H9 (cell line): ENCODE data around the gene PSME1. TPM values are rescaled to one million over a fixed set of nuclear protein-coding genes. Genes with fewer than 3 reads are reported as not detected.
A peak's percentile ranks its signal among the peaks of the same experiment; 100 is the strongest.

Source experiments
- DNase-seq: peaks from one replicate; pipeline ENCODE4 v3.0.0-alpha.2; 2017
- H2AFZ ChIP-seq: one replicate; pipeline ENCODE4 v1.6.1; 2013; ENCODE audit warnings: mild to moderate bottlenecking, low read length, control low read depth, moderate library complexity
- H2AK5ac ChIP-seq: 2 replicates; pipeline ENCODE4 v1.6.1; 2013; ENCODE audit warnings: low read length, control low read depth, mixed read lengths; ENCODE audit not compliant: insufficient read length
- H2BK120ac ChIP-seq: one replicate; pipeline ENCODE4 v1.6.1; 2013; ENCODE audit warnings: low read depth, mild to moderate bottlenecking, low read length, control low read depth, inconsistent platforms; ENCODE audit not compliant: poor library complexity, severe bottlenecking
- H2BK12ac ChIP-seq: 2 replicates; pipeline ENCODE4 v1.6.1; 2013; ENCODE audit warnings: low read length, control low read depth, mixed read lengths, low read depth; ENCODE audit not compliant: insufficient read length
- H2BK15ac ChIP-seq: 2 replicates; pipeline ENCODE4 v1.6.1; 2013; ENCODE audit warnings: low read depth, low read length, control low read depth
- H2BK20ac ChIP-seq: one replicate; pipeline ENCODE4 v1.6.1; 2013; ENCODE audit warnings: low read depth, mild to moderate bottlenecking, low read length, control low read depth, inconsistent platforms; ENCODE audit not compliant: poor library complexity, severe bottlenecking
- H2BK5ac ChIP-seq: 2 replicates; pipeline ENCODE4 v1.6.1; 2013; ENCODE audit warnings: low read length, control low read depth, mixed read lengths; ENCODE audit not compliant: insufficient read length
- H3K14ac ChIP-seq: 2 replicates; pipeline ENCODE4 v1.6.1; 2013; ENCODE audit warnings: low read length, control low read depth; ENCODE audit not compliant: insufficient read depth
- H3K18ac ChIP-seq: 2 replicates; pipeline ENCODE4 v1.6.1; 2013; ENCODE audit warnings: low read depth, mild to moderate bottlenecking, mixed read lengths, low read length, control low read depth; ENCODE audit not compliant: insufficient read length
- H3K23ac ChIP-seq: 2 replicates; pipeline ENCODE4 v1.6.1; 2013; ENCODE audit warnings: low read length, control low read depth, mixed read lengths, low read depth; ENCODE audit not compliant: insufficient read length
- H3K23me2 ChIP-seq: 2 replicates; pipeline ENCODE4 v1.6.1; 2013; ENCODE audit warnings: low read depth, mild to moderate bottlenecking, mixed read lengths, low read length, control low read depth; ENCODE audit not compliant: insufficient read length, poor library complexity, severe bottlenecking
- H3K27ac ChIP-seq: 2 replicates; pipeline ENCODE4 v1.5.1; 2013; ENCODE audit warnings: low read length, control low read depth, mixed read lengths, low read depth; ENCODE audit not compliant: insufficient read length
- H3K27me3 ChIP-seq: 2 replicates; pipeline ENCODE4 v1.6.1; 2013; ENCODE audit warnings: low read length, control low read depth, inconsistent platforms; ENCODE audit not compliant: insufficient read depth
- H3K4ac ChIP-seq: 2 replicates; pipeline ENCODE4 v1.6.1; 2013; ENCODE audit warnings: low read depth, mild to moderate bottlenecking, control low read depth, inconsistent platforms, low read length, moderate library complexity
- H3K4me1 ChIP-seq: 2 replicates; pipeline ENCODE4 v1.6.1; 2013; ENCODE audit warnings: low read length, control low read depth, inconsistent platforms; ENCODE audit not compliant: insufficient read depth
- H3K4me2 ChIP-seq: 2 replicates; pipeline ENCODE4 v1.6.1; 2013; ENCODE audit warnings: low read length, control low read depth, mixed read lengths; ENCODE audit not compliant: insufficient read length, insufficient read depth
- H3K56ac ChIP-seq: 2 replicates; pipeline ENCODE4 v1.6.1; 2013; ENCODE audit warnings: low read depth, mild to moderate bottlenecking, mixed read lengths, low read length, control low read depth; ENCODE audit not compliant: insufficient read length
- H3K79me1 ChIP-seq: 2 replicates; pipeline ENCODE4 v1.6.1; 2013; ENCODE audit warnings: low read depth, mild to moderate bottlenecking, moderate library complexity, low read length, control low read depth, inconsistent platforms; ENCODE audit not compliant: insufficient read depth, poor library complexity, severe bottlenecking
- H3K79me2 ChIP-seq: 2 replicates; pipeline ENCODE4 v1.6.1; 2013; ENCODE audit warnings: low read length, control low read depth, inconsistent platforms; ENCODE audit not compliant: insufficient read depth
- H3K9ac ChIP-seq: 2 replicates; pipeline ENCODE4 v1.6.1; 2013; ENCODE audit warnings: low read length, control low read depth, mixed read lengths; ENCODE audit not compliant: insufficient read length; ENCODE audit errors: extremely low read depth
- H3K9me3 ChIP-seq: one replicate; pipeline ENCODE4 v1.6.1; 2013; ENCODE audit warnings: low read depth, low read length, inconsistent platforms; ENCODE audit not compliant: control insufficient read depth
- H3T11ph ChIP-seq: one replicate; pipeline ENCODE4 v1.6.1; 2013; ENCODE audit warnings: mild to moderate bottlenecking, low read length, control low read depth, inconsistent platforms
- H4K20me1 ChIP-seq: one replicate; pipeline ENCODE4 v1.6.1; 2013; ENCODE audit not compliant: control insufficient read depth, insufficient read length, insufficient read depth
- H4K5ac ChIP-seq: 2 replicates; pipeline ENCODE4 v1.6.1; 2013; ENCODE audit warnings: low read depth, mild to moderate bottlenecking, mixed read lengths, low read length, control low read depth; ENCODE audit not compliant: insufficient read length
- H4K8ac ChIP-seq: replicated peaks from 2 replicates; pipeline ENCODE4 v1.6.1; 2013; ENCODE audit warnings: low read length, control low read depth, mixed read lengths, low read depth; ENCODE audit not compliant: insufficient read length
- H4K91ac ChIP-seq: 2 replicates; pipeline ENCODE4 v1.6.1; 2013; ENCODE audit warnings: low read depth, mild to moderate bottlenecking, moderate library complexity, mixed read lengths, low read length, control low read depth; ENCODE audit not compliant: insufficient read length
- H3K27ac Mint-ChIP-seq, 3 experiments: 2 replicates in 2 of 3; 3 replicates in 1 of 3; pipeline ENCODE4 v1.8.0; 2020 to 2021; ENCODE audit warnings: mixed read lengths in 3 of 3, mild to moderate bottlenecking in 1 of 3, moderate library complexity in 1 of 3
- H3K27me3 Mint-ChIP-seq: 2 replicates; pipeline ENCODE4 v1.8.0; 2021; ENCODE audit warnings: low read depth, mild to moderate bottlenecking, moderate library complexity, mixed read lengths
- H3K36me3 Mint-ChIP-seq, 3 experiments: 2 replicates in 2 of 3; 3 replicates in 1 of 3; pipeline ENCODE4 v1.8.0; 2020 to 2021; ENCODE audit warnings: low read depth in 3 of 3, mixed read lengths in 3 of 3; ENCODE audit not compliant: insufficient read depth in 1 of 3
- H3K4me1 Mint-ChIP-seq, 2 experiments: 2 replicates each; pipeline ENCODE4 v1.8.0; 2020; ENCODE audit warnings: mixed read lengths in 2 of 2
- H3K4me3 Mint-ChIP-seq, 2 experiments: 2 replicates in 1 of 2; 3 replicates in 1 of 2; pipeline ENCODE4 v1.8.0; 2020 to 2021; ENCODE audit warnings: mild to moderate bottlenecking in 2 of 2, mixed read lengths in 2 of 2, moderate library complexity in 1 of 2
- H3K9me3 Mint-ChIP-seq, 2 experiments: 2 replicates in 1 of 2; 3 replicates in 1 of 2; pipeline ENCODE4 v1.8.0; 2020; ENCODE audit warnings: mild to moderate bottlenecking in 2 of 2, mixed read lengths in 2 of 2, moderate library complexity in 1 of 2
- WGBS: extraction: QIAGEN DNeasy Blood & Tissue Kit; methylation state at CpG from one replicate; pipeline ENCODE4 v1.1.7; 2013; ENCODE audit warnings: missing lambda C conversion rate, low lambda C conversion rate, mixed read lengths; ENCODE audit not compliant: insufficient read length; ENCODE audit errors: extremely low coverage; 5-methylcytosine and 5-hydroxymethylcytosine counted together
- total RNA-seq: library from RNA; stranded (reverse); gene quantifications from 2 replicates; pipeline ENCODE4 v1.2.1, GENCODE V29; 2021
- TF ChIP-seq, protein P1 (sequence below): fragments of 200-600 bp; sonication (generic); conservative IDR thresholded peaks from 3 replicates; pipeline ENCODE4 v1.8.0; 2021; ENCODE audit warnings: antibody characterized with exemption, mild to moderate bottlenecking

The PSME1 gene
- total RNA-seq, 1 experiment from 2014 or later = 109 TPM

DNA sequence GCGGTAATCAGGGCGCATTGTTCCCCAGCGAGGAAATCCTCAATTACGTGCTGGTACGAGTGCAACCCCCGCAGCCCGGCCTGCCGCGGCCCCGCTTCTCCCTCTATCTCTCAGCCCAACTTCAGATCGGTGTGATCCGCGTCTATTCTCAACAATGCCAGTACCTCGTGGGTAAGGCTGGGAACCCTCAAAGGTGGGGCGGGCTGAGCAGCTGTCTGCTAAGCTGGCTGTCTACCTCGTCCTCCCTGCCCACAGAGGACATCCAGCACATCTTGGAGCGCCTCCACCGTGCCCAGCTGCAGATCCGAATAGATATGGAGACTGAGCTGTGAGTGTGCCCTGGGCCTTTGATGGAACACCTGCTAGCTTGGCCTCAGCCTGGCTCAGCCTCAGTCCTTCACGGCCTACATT, 36.9 kb downstream of the PSME1 start:
- Mint-ChIP-seq H3K27ac (no peak overlapping the region), H3K4me3 (peak overlapping the region; percentile 69 to 75; a peak in 4 of 5 replicates), H3K9me3 (no peaks in the 10 kb centered on the region; a peak in 1 of 5 replicates), H3K36me3 (peaks cover 7 to 25% (median 23%) of the 10 kb centered on the region in 3 experiments; a peak in 6 of 7 replicates), H3K27me3 (no peaks in the 10 kb centered on the region; the same call in 1 of the 2 replicates), H3K4me1 (peaks cover 5 to 13% of the 10 kb centered on the region in 2 experiments; a peak in 3 of 4 replicates)
- H4K91ac ChIP-seq = no peak overlapping the region
- no peak overlapping the region for H2BK15ac ChIP-seq
- H2AFZ ChIP-seq = no peak overlapping the region
- no peak overlapping the region for H3K23ac ChIP-seq
- H3K23me2 ChIP-seq = peaks cover 10% of the 10 kb centered on the region
- DNase-seq = no peak
- H2AK5ac ChIP-seq = no peak overlapping the region
- H2BK12ac ChIP-seq = no peak overlapping the region
- no peak overlapping the region for H4K8ac ChIP-seq
- no peak overlapping the region for H2BK120ac ChIP-seq
- no peaks in the 10 kb centered on the region for H3K79me2 ChIP-seq
- H2BK20ac ChIP-seq = no peak overlapping the region
- H4K5ac ChIP-seq = no peak overlapping the region
- WGBS = no CpG with 5 or more reads among the region's 20 CpGs
- no peaks in the 10 kb centered on the region for H4K20me1 ChIP-seq
- H3T11ph ChIP-seq = no peak overlapping the region
- H3K9ac ChIP-seq = no peak overlapping the region
- H3K18ac ChIP-seq = no peak overlapping the region
- H3K9me3 ChIP-seq = no peaks in the 10 kb centered on the region
- no peak overlapping the region for H3K4ac ChIP-seq
- TF ChIP-seq, protein P1, sequence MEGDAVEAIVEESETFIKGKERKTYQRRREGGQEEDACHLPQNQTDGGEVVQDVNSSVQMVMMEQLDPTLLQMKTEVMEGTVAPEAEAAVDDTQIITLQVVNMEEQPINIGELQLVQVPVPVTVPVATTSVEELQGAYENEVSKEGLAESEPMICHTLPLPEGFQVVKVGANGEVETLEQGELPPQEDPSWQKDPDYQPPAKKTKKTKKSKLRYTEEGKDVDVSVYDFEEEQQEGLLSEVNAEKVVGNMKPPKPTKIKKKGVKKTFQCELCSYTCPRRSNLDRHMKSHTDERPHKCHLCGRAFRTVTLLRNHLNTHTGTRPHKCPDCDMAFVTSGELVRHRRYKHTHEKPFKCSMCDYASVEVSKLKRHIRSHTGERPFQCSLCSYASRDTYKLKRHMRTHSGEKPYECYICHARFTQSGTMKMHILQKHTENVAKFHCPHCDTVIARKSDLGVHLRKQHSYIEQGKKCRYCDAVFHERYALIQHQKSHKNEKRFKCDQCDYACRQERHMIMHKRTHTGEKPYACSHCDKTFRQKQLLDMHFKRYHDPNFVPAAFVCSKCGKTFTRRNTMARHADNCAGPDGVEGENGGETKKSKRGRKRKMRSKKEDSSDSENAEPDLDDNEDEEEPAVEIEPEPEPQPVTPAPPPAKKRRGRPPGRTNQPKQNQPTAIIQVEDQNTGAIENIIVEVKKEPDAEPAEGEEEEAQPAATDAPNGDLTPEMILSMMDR = no peak
- no peak overlapping the region for H2BK5ac ChIP-seq
- H3K4me2 ChIP-seq = no peak overlapping the region
- H3K56ac ChIP-seq = no peak overlapping the region
- H3K27ac ChIP-seq = no peak overlapping the region
- no peaks in the 10 kb centered on the region for H3K79me1 ChIP-seq
- no peaks in the 10 kb centered on the region for H3K4me1 ChIP-seq
- H3K14ac ChIP-seq = no peak overlapping the region
- no peaks in the 10 kb centered on the region for H3K27me3 ChIP-seq
